ENCODE data around the gene SHMT2.

The SHMT2 gene

GRCh38 chr12:57198329-57198728, 31.2 kb upstream of the SHMT2 start:
- Histone ChIP-seq H3K27me3 (ENCODE audit: insufficient read depth, insufficient read length) (no peaks in the 10 kb centered on the region), H3K4me3 (ENCODE audit: insufficient read length, low read depth) (no peak overlapping the region), H3K9me3 (ENCODE audit: insufficient read depth, low read length) (no peaks in the 10 kb centered on the region), H3K9ac (ENCODE audit: insufficient read length, low read depth) (no peak overlapping the region), H3K4me1 (ENCODE audit: insufficient read depth, insufficient read length) (no peaks in the 10 kb centered on the region), H3K36me3 (ENCODE audit: insufficient read depth, insufficient read length, low read length) (peaks cover 99% of the 10 kb centered on the region)
- no peak for DNase-seq (ENCODE audit: low read depth, low spot score)
- TF ChIP-seq SUZ12 (IDR thresholded peaks at IDR 0.05; ENCODE audit: extremely low read depth, insufficient read depth, insufficient read length), result no peak
- no peak for TF ChIP-seq ZNF274 (IDR thresholded peaks at IDR 0.05; ENCODE audit: low read depth, low read length)

- TF ChIP-seq SUZ12 (IDR thresholded peaks at IDR 0.05; ENCODE audit: extremely low read depth, insufficient read depth, insufficient read length), result no peak
- TF ChIP-seq ZNF274 (IDR thresholded peaks at IDR 0.05; ENCODE audit: low read depth, low read length), result no peak
- TF ChIP-seq YY1 (IDR thresholded peaks at IDR 0.05; ENCODE audit: insufficient read depth, insufficient read length), result no peak
- Histone ChIP-seq H3K9me3 (ENCODE audit: insufficient read depth, low read length) (no peaks in the 10 kb centered on the region), H3K4me3 (ENCODE audit: insufficient read length, low read depth) (no peak overlapping the region), H3K27me3 (ENCODE audit: insufficient read depth, insufficient read length) (no peaks in the 10 kb centered on the region), H3K36me3 (ENCODE audit: insufficient read depth, insufficient read length, low read length) (peaks cover 99% of the 10 kb centered on the region), H3K9ac (ENCODE audit: insufficient read length, low read depth) (no peak overlapping the region), H3K4me1 (ENCODE audit: insufficient read depth, insufficient read length) (no peaks in the 10 kb centered on the region)
- no peak for DNase-seq (ENCODE audit: low read depth, low spot score)
These were observed 30.3 kb upstream of the SHMT2 start for GRCh38 chr12:57199191-57199590.

GRCh38 chr12:57200497-57200896, 29.0 kb upstream of the SHMT2 start:
- TF ChIP-seq SUZ12 (IDR thresholded peaks at IDR 0.05; ENCODE audit: extremely low read depth, insufficient read depth, insufficient read length) (no peak), YY1 (IDR thresholded peaks at IDR 0.05; ENCODE audit: insufficient read depth, insufficient read length) (no peak), ZNF274 (IDR thresholded peaks at IDR 0.05; ENCODE audit: low read depth, low read length) (no peak)
- no peak for DNase-seq (ENCODE audit: low read depth, low spot score)
- Histone ChIP-seq H3K9me3 (ENCODE audit: insufficient read depth, low read length) (no peaks in the 10 kb centered on the region), H3K4me3 (ENCODE audit: insufficient read length, low read depth) (no peak overlapping the region), H3K9ac (ENCODE audit: insufficient read length, low read depth) (no peak overlapping the region), H3K27me3 (ENCODE audit: insufficient read depth, insufficient read length) (no peaks in the 10 kb centered on the region), H3K4me1 (ENCODE audit: insufficient read depth, insufficient read length) (no peaks in the 10 kb centered on the region), H3K36me3 (ENCODE audit: insufficient read depth, insufficient read length, low read length) (peaks cover 99% of the 10 kb centered on the region)

GRCh38 chr12:57201219-57201618, 28.3 kb upstream of the SHMT2 start:
- DNase-seq (ENCODE audit: low read depth, low spot score), result no peak
- Histone ChIP-seq H3K9ac (ENCODE audit: insufficient read length, low read depth) (no peak overlapping the region), H3K27me3 (ENCODE audit: insufficient read depth, insufficient read length) (no peaks in the 10 kb centered on the region), H3K36me3 (ENCODE audit: insufficient read depth, insufficient read length, low read length) (peaks cover 99% of the 10 kb centered on the region), H3K4me1 (ENCODE audit: insufficient read depth, insufficient read length) (no peaks in the 10 kb centered on the region), H3K4me3 (ENCODE audit: insufficient read length, low read depth) (no peak overlapping the region), H3K9me3 (ENCODE audit: insufficient read depth, low read length) (no peaks in the 10 kb centered on the region)
- TF ChIP-seq ZNF274 (IDR thresholded peaks at IDR 0.05; ENCODE audit: low read depth, low read length) (no peak), SUZ12 (IDR thresholded peaks at IDR 0.05; ENCODE audit: extremely low read depth, insufficient read depth, insufficient read length) (no peak), YY1 (IDR thresholded peaks at IDR 0.05; ENCODE audit: insufficient read depth, insufficient read length) (no peak)

GRCh38 chr12:57201631-57202030, 27.9 kb upstream of the SHMT2 start:
- H3K36me3 ChIP-seq (ENCODE audit: insufficient read depth, insufficient read length, low read length), result peaks cover 99% of the 10 kb centered on the region
- no peak for DNase-seq (ENCODE audit: low read depth, low spot score)
- H3K9me3 ChIP-seq (ENCODE audit: insufficient read depth, low read length), result no peaks in the 10 kb centered on the region
- no peak overlapping the region for H3K9ac ChIP-seq (ENCODE audit: insufficient read length, low read depth)
- TF ChIP-seq ZNF274 (IDR thresholded peaks at IDR 0.05; ENCODE audit: low read depth, low read length), result no peak
- TF ChIP-seq YY1 (IDR thresholded peaks at IDR 0.05; ENCODE audit: insufficient read depth, insufficient read length), result no peak
- no peak for TF ChIP-seq SUZ12 (IDR thresholded peaks at IDR 0.05; ENCODE audit: extremely low read depth, insufficient read depth, insufficient read length)
- no peaks in the 10 kb centered on the region for H3K27me3 ChIP-seq (ENCODE audit: insufficient read depth, insufficient read length)
- H3K4me3 ChIP-seq (ENCODE audit: insufficient read length, low read depth), result no peak overlapping the region
- H3K4me1 ChIP-seq (ENCODE audit: insufficient read depth, insufficient read length), result no peaks in the 10 kb centered on the region

GRCh38 chr12:57202321-57202720, 27.2 kb upstream of the SHMT2 start:
- no peak for TF ChIP-seq YY1 (IDR thresholded peaks at IDR 0.05; ENCODE audit: insufficient read depth, insufficient read length)
- Histone ChIP-seq H3K4me1 (ENCODE audit: insufficient read depth, insufficient read length) (no peaks in the 10 kb centered on the region), H3K4me3 (ENCODE audit: insufficient read length, low read depth) (no peak overlapping the region), H3K9me3 (ENCODE audit: insufficient read depth, low read length) (no peaks in the 10 kb centered on the region), H3K9ac (ENCODE audit: insufficient read length, low read depth) (no peak overlapping the region), H3K36me3 (ENCODE audit: insufficient read depth, insufficient read length, low read length) (peaks cover 94% of the 10 kb centered on the region), H3K27me3 (ENCODE audit: insufficient read depth, insufficient read length) (no peaks in the 10 kb centered on the region)
- no peak for DNase-seq (ENCODE audit: low read depth, low spot score)

GRCh38 chr12:57203201-57203600, 26.3 kb upstream of the SHMT2 start:
- Histone ChIP-seq H3K9ac (ENCODE audit: insufficient read length, low read depth) (no peak overlapping the region), H3K27me3 (ENCODE audit: insufficient read depth, insufficient read length) (no peaks in the 10 kb centered on the region), H3K36me3 (ENCODE audit: insufficient read depth, insufficient read length, low read length) (peaks cover 94% of the 10 kb centered on the region), H3K4me3 (ENCODE audit: insufficient read length, low read depth) (no peak overlapping the region), H3K9me3 (ENCODE audit: insufficient read depth, low read length) (no peaks in the 10 kb centered on the region), H3K4me1 (ENCODE audit: insufficient read depth, insufficient read length) (no peaks in the 10 kb centered on the region)
- no peak for DNase-seq (ENCODE audit: low read depth, low spot score)
- no peak for TF ChIP-seq ZNF274 (IDR thresholded peaks at IDR 0.05; ENCODE audit: low read depth, low read length)
- TF ChIP-seq YY1 (IDR thresholded peaks at IDR 0.05; ENCODE audit: insufficient read depth, insufficient read length), result no peak
- TF ChIP-seq SUZ12 (IDR thresholded peaks at IDR 0.05; ENCODE audit: extremely low read depth, insufficient read depth, insufficient read length), result no peak

- Histone ChIP-seq H3K36me3 (ENCODE audit: insufficient read depth, insufficient read length, low read length) (peaks cover 94% of the 10 kb centered on the region), H3K4me3 (ENCODE audit: insufficient read length, low read depth) (no peak overlapping the region), H3K4me1 (ENCODE audit: insufficient read depth, insufficient read length) (no peaks in the 10 kb centered on the region), H3K9ac (ENCODE audit: insufficient read length, low read depth) (no peak overlapping the region), H3K9me3 (ENCODE audit: insufficient read depth, low read length) (no peaks in the 10 kb centered on the region), H3K27me3 (ENCODE audit: insufficient read depth, insufficient read length) (no peaks in the 10 kb centered on the region)
- TF ChIP-seq ZNF274 (IDR thresholded peaks at IDR 0.05; ENCODE audit: low read depth, low read length) (no peak), YY1 (IDR thresholded peaks at IDR 0.05; ENCODE audit: insufficient read depth, insufficient read length) (no peak), SUZ12 (IDR thresholded peaks at IDR 0.05; ENCODE audit: extremely low read depth, insufficient read depth, insufficient read length) (no peak)
- no peak for DNase-seq (ENCODE audit: low read depth, low spot score)
These were observed 25.7 kb upstream of the SHMT2 start for GRCh38 chr12:57203791-57204190.

Data from NT2/D1 (cell line).